ENCODE measurements around the gene MYH13.
"Not testable (repeated sequence)": the region's sequence is repeated elsewhere in the genome, so short reads cannot be mapped to it uniquely, and the experiment has no call there.

MYH13 gene

GRCh38 chr17:10294180-10294579 is 78.6 kb downstream of the MYH13 start:
- TF ChIP-seq, protein P1, sequence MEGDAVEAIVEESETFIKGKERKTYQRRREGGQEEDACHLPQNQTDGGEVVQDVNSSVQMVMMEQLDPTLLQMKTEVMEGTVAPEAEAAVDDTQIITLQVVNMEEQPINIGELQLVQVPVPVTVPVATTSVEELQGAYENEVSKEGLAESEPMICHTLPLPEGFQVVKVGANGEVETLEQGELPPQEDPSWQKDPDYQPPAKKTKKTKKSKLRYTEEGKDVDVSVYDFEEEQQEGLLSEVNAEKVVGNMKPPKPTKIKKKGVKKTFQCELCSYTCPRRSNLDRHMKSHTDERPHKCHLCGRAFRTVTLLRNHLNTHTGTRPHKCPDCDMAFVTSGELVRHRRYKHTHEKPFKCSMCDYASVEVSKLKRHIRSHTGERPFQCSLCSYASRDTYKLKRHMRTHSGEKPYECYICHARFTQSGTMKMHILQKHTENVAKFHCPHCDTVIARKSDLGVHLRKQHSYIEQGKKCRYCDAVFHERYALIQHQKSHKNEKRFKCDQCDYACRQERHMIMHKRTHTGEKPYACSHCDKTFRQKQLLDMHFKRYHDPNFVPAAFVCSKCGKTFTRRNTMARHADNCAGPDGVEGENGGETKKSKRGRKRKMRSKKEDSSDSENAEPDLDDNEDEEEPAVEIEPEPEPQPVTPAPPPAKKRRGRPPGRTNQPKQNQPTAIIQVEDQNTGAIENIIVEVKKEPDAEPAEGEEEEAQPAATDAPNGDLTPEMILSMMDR (IDR thresholded peaks at IDR 0.05; ENCODE audit: borderline replicate concordance, insufficient read depth, low read depth, low read length), result no peak
- H3K4me3 ChIP-seq (ENCODE audit: low read depth, low read length), result no peak overlapping the region

DNA sequence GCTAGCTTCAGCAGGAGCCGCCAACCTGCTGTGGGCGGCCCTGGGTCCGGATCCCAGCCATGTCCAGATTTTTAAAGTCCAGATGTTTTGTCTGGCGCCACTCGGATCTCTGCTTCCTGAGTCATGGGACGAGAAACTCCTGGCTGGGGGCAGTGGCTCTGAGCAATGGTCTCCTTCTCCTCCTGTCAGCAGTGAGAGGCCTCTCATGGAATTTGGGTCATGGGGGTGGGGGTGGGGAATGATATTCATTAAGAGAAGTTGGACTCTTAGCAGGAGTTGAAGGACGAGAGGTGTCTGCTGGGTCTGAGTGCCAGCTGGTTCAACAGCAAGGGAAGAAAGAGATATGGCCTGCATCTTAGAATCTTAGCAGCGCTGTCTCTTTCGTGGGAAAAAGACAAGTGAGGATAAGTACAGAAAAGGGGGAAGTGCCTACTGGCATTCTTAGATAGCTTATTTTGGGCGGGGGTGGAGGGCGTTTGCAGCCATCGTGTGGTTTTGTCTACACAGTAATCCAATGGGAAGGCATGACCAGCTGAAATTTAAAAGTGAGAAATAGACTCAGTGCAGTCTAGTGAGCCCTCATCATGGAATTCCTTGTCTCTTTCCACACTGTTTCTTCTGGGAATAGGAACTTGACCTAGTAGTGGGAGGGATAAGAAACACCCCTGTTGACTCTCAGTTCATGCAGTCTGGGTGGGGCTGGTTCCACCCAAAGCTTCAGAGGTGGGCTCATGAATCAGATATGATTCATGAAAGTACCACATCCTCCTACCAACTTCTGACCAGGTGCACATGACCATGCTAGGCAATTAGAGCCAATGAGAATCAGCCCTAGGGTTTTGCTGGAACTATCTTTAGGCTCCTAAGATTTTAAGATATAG is 80.5 kb downstream of the MYH13 start:
- no peak overlapping the region for H3K4me3 ChIP-seq (ENCODE audit: low read depth, low read length)

DNA sequence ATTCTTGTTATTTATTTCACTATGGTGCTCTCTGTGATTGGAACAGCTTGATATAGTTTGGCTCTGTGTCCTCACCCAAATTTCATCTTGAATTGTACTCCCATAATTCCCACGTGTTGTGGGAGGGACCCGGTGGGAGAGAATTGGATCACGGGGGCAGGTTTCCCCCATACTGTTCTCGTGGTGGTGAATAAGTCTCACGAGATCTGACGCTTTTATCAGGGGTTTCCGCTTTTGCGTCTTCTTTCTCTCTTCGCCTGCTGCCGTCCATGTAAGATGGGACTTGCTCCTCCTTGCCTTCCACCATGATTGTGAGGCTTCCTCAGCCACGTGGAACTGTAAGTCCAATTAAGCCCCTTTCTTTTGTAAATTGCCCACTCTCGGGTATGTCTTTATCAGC is 81.2 kb downstream of the MYH13 start:
- H3K4me3 ChIP-seq (ENCODE audit: low read depth, low read length), result not testable (repeated sequence)

More for the DNA sequence above, 80.5 kb downstream of the MYH13 start:
- TF ChIP-seq, protein P1 (IDR thresholded peaks at IDR 0.05; ENCODE audit: borderline replicate concordance, insufficient read depth, low read depth, low read length), result no peak

DNA sequence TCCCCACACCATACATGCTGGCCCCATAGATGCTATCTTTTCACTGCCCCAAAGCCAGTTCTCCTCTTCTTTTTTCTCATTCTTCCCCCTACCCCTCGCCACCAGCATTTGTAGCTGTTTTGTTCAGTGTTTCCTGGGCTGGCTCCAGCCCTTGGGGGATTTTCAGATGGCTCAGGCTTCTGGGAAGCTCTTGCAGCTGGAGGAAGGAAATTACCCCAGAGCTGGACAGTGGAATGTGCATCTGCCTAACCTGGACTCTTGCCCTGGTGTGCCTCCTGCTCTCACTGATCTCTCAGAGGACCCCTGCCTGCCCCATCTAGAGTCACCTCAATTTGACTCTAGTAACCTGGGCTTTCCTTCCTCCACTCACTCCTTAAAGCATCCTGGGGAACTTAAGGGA is 82.8 kb downstream of the MYH13 start:
- H3K4me3 ChIP-seq (ENCODE audit: low read depth, low read length), result no peak overlapping the region
- TF ChIP-seq, protein P1 (IDR thresholded peaks at IDR 0.05; ENCODE audit: borderline replicate concordance, insufficient read depth, low read depth, low read length), result no peak

- H3K4me3 ChIP-seq (ENCODE audit: low read depth, low read length), result no peak overlapping the region
- TF ChIP-seq, protein P1 (IDR thresholded peaks at IDR 0.05; ENCODE audit: borderline replicate concordance, insufficient read depth, low read depth, low read length), result no peak
Measured at GRCh38 chr17:10286324-10286723, 86.5 kb downstream of the MYH13 start.

GRCh38 chr17:10285896-10286295 is 86.9 kb downstream of the MYH13 start:
- no peak overlapping the region for H3K4me3 ChIP-seq (ENCODE audit: low read depth, low read length)
- TF ChIP-seq, protein P1 (IDR thresholded peaks at IDR 0.05; ENCODE audit: borderline replicate concordance, insufficient read depth, low read depth, low read length), result no peak

GRCh38 chr17:10280068-10280467 is 92.7 kb downstream of the MYH13 start:
- H3K4me3 ChIP-seq (ENCODE audit: low read depth, low read length), result no peak overlapping the region
- TF ChIP-seq, protein P1 (IDR thresholded peaks at IDR 0.05; ENCODE audit: borderline replicate concordance, insufficient read depth, low read depth, low read length), result no peak
